Neural cell (in vitro differentiated cells): ENCODE data around the gene SLC6A19. TPM values are rescaled to one million over a fixed set of nuclear protein-coding genes. Genes with fewer than 3 reads are reported as not detected.

Experiments
- H2AFZ ChIP-seq: fragments of 200-600, 300-800 bp; sonication (generic), shearing (Covaris generic); 2 replicates; pipeline ENCODE4 v1.6.0; 2014; ENCODE audit warnings: low read depth, mild to moderate bottlenecking, antibody characterized with exemption, low read length, moderate library complexity
- H3F3A ChIP-seq: fragments of 200-600 bp; shearing (Covaris generic); 2 replicates; pipeline ENCODE4 v1.6.1; 2016; ENCODE audit warnings: mild to moderate bottlenecking, moderate library complexity, mixed read lengths, antibody characterized with exemption, low read length; ENCODE audit not compliant: insufficient read depth, poor library complexity, severe bottlenecking
- H3K27ac ChIP-seq: fragments of 200-600, 300-800 bp; sonication (generic), shearing (Covaris generic); 2 replicates; pipeline ENCODE4 v1.5.1; 2014; ENCODE audit warnings: mild to moderate bottlenecking, low read length, moderate library complexity
- H3K27me3 ChIP-seq: fragments of 300-800, 200-600 bp; sonication (generic), shearing (Covaris generic); 2 replicates; pipeline ENCODE4 v1.6.0; 2014; ENCODE audit warnings: mild to moderate bottlenecking, low read depth, low read length, moderate library complexity; ENCODE audit not compliant: insufficient read depth
- H3K36me3 ChIP-seq: fragments of 300-800, 200-600 bp; sonication (generic), shearing (Covaris generic); 2 replicates; pipeline ENCODE4 v1.5.1; 2014; ENCODE audit warnings: mild to moderate bottlenecking, antibody characterized with exemption, low read length, moderate library complexity; ENCODE audit not compliant: insufficient read depth
- H3K4me2 ChIP-seq: fragments of 300-800, 200-600 bp; sonication (generic), shearing (Covaris generic); 2 replicates; pipeline ENCODE4 v1.6.0; 2014; ENCODE audit warnings: mild to moderate bottlenecking, low read length
- H3K4me3 ChIP-seq: fragments of 300-800, 200-600 bp; sonication (generic), shearing (Covaris generic); 2 replicates; pipeline ENCODE4 v1.5.1; 2014; ENCODE audit warnings: mild to moderate bottlenecking, low read length, moderate library complexity
- H3K79me2 ChIP-seq: fragments of 200-600 bp; shearing (Covaris generic); replicated peaks from 2 replicates; pipeline ENCODE4 v1.6.0; 2014; ENCODE audit warnings: mild to moderate bottlenecking, low read length, moderate library complexity; ENCODE audit not compliant: insufficient read depth
- H3K9ac ChIP-seq: fragments of 300-800, 200-600 bp; sonication (generic), shearing (Covaris generic); 2 replicates; pipeline ENCODE4 v1.6.1; 2016; ENCODE audit warnings: mild to moderate bottlenecking, low read length, mixed read lengths
- H3K9me2 ChIP-seq: fragments of 200-600 bp; shearing (Covaris generic); 2 replicates; pipeline ENCODE4 v1.6.1; 2016; ENCODE audit warnings: mild to moderate bottlenecking, low read length, mixed read lengths; ENCODE audit not compliant: insufficient read depth
- H3K9me3 ChIP-seq: fragments of 200-600, 300-800 bp; sonication (generic), shearing (Covaris generic); 2 replicates; pipeline ENCODE4 v1.6.1; 2016; ENCODE audit warnings: mild to moderate bottlenecking, mixed run types, low read length, moderate library complexity, mixed read lengths
- H4K20me1 ChIP-seq: fragments of 200-600 bp; shearing (Covaris generic); 2 replicates; pipeline ENCODE4 v1.6.1; 2016; ENCODE audit warnings: mild to moderate bottlenecking, mixed run types; ENCODE audit not compliant: insufficient read depth
- EP300 ChIP-seq: fragments of 450-650 bp; conservative IDR thresholded peaks from 2 replicates; pipeline ENCODE4 v1.6.1; 2014; ENCODE audit warnings: antibody characterized with exemption, mild to moderate bottlenecking, moderate library complexity; ENCODE audit not compliant: poor library complexity, severe bottlenecking
- EZH2 ChIP-seq: fragments of 200-600, 300-800 bp; shearing (Covaris generic), sonication (generic); IDR thresholded peaks from 2 replicates; pipeline ENCODE4 v1.6.1; 2014; ENCODE audit warnings: antibody characterized with exemption, low read length, borderline replicate concordance, mild to moderate bottlenecking; ENCODE audit not compliant: insufficient read depth, poor library complexity, severe bottlenecking
- MXI1 ChIP-seq: fragments of 450-650 bp; conservative IDR thresholded peaks from 2 replicates; pipeline ENCODE4 v1.6.1; 2014; ENCODE audit warnings: antibody characterized with exemption, mild to moderate bottlenecking; ENCODE audit not compliant: poor library complexity, severe bottlenecking
- POLR2AphosphoS5 ChIP-seq: IDR thresholded peaks from 2 replicates; pipeline ENCODE4 v1.6.1; 2012
- RAD21 ChIP-seq: fragments of 450-650 bp; conservative IDR thresholded peaks from 2 replicates; pipeline ENCODE4 v1.6.1; 2014; ENCODE audit warnings: antibody characterized with exemption, mild to moderate bottlenecking, moderate library complexity
- SMC3 ChIP-seq: fragments of 450-650 bp; conservative IDR thresholded peaks from 2 replicates; pipeline ENCODE4 v1.6.1; 2014; ENCODE audit warnings: antibody characterized with exemption, mild to moderate bottlenecking, moderate library complexity; ENCODE audit not compliant: poor library complexity
- TAF1 ChIP-seq: IDR thresholded peaks from 2 replicates; pipeline ENCODE4 v1.6.1; 2012; ENCODE audit warnings: low read depth
- polyA plus RNA-seq: library from polyadenylated mRNA; depleted of rRNA; stranded (reverse); fragments of >200 nt; gene quantifications from 2 replicates; pipeline ENCODE4 v1.2.3, GENCODE V29; 2014
- TF ChIP-seq, protein P1 (sequence below): IDR thresholded peaks from 2 replicates; pipeline ENCODE4 v1.6.1; 2012; ENCODE audit warnings: borderline replicate concordance
- TF ChIP-seq, protein P2 (sequence below): fragments of 450-650 bp; IDR thresholded peaks from 2 replicates; pipeline ENCODE4 v1.5.1; 2014; ENCODE audit warnings: antibody characterized with exemption, mild to moderate bottlenecking, moderate library complexity; ENCODE audit not compliant: poor library complexity, severe bottlenecking

Gene SLC6A19
- polyA plus RNA-seq, 1 donor from 2014 or later = not detected

DNA sequence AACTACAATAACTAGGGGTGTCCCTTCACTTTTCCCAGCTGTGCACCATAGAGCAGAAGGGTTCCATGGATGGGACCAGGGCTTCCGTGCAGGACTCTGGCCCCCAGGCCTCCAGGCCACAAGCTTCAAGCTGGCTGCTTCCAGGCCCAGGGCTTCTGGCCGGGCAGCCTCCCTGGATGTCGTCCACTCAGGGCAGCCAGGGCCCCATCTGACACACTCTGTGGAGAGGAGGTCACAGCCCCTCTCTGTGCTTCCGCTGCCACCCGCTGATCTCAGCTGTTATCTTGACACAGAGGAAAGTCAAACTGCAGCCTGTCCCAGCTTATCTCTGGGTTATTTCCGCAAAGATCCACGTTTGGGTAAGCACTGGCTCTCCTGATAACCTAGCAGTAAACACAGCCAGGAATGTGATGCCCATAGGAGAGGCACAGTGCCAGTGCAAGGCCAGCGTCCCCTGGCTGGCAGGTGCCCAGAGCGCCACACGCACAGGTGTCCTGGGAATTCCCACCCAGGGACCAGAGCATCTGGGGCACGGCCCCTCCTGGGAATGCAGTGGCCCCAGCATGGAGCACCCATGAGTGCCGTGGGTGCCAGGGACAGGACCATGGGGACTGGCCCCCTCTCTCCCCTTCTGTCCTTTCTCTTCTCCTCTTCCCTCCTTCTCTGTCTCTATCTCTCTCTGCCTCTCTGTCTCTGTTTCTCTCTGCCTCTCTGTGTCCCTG, 15.6 kb upstream of the SLC6A19 start:
- no peak overlapping the region for H2AFZ ChIP-seq
- TF ChIP-seq TAF1 (no peak), EP300 (no peak), POLR2AphosphoS5 (no peak), MXI1 (no peak), EZH2 (no peak), RAD21 (no peak), SMC3 (no peak)
- TF ChIP-seq, protein P1, sequence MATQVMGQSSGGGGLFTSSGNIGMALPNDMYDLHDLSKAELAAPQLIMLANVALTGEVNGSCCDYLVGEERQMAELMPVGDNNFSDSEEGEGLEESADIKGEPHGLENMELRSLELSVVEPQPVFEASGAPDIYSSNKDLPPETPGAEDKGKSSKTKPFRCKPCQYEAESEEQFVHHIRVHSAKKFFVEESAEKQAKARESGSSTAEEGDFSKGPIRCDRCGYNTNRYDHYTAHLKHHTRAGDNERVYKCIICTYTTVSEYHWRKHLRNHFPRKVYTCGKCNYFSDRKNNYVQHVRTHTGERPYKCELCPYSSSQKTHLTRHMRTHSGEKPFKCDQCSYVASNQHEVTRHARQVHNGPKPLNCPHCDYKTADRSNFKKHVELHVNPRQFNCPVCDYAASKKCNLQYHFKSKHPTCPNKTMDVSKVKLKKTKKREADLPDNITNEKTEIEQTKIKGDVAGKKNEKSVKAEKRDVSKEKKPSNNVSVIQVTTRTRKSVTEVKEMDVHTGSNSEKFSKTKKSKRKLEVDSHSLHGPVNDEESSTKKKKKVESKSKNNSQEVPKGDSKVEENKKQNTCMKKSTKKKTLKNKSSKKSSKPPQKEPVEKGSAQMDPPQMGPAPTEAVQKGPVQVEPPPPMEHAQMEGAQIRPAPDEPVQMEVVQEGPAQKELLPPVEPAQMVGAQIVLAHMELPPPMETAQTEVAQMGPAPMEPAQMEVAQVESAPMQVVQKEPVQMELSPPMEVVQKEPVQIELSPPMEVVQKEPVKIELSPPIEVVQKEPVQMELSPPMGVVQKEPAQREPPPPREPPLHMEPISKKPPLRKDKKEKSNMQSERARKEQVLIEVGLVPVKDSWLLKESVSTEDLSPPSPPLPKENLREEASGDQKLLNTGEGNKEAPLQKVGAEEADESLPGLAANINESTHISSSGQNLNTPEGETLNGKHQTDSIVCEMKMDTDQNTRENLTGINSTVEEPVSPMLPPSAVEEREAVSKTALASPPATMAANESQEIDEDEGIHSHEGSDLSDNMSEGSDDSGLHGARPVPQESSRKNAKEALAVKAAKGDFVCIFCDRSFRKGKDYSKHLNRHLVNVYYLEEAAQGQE = no peak
- TF ChIP-seq, protein P2, sequence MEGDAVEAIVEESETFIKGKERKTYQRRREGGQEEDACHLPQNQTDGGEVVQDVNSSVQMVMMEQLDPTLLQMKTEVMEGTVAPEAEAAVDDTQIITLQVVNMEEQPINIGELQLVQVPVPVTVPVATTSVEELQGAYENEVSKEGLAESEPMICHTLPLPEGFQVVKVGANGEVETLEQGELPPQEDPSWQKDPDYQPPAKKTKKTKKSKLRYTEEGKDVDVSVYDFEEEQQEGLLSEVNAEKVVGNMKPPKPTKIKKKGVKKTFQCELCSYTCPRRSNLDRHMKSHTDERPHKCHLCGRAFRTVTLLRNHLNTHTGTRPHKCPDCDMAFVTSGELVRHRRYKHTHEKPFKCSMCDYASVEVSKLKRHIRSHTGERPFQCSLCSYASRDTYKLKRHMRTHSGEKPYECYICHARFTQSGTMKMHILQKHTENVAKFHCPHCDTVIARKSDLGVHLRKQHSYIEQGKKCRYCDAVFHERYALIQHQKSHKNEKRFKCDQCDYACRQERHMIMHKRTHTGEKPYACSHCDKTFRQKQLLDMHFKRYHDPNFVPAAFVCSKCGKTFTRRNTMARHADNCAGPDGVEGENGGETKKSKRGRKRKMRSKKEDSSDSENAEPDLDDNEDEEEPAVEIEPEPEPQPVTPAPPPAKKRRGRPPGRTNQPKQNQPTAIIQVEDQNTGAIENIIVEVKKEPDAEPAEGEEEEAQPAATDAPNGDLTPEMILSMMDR = no peak
- no peaks in the 10 kb centered on the region for H4K20me1 ChIP-seq
- H3K9ac ChIP-seq = no peak overlapping the region
- H3K4me3 ChIP-seq = no peak overlapping the region
- no peaks in the 10 kb centered on the region for H3K79me2 ChIP-seq
- no peaks in the 10 kb centered on the region for H3K36me3 ChIP-seq
- H3F3A ChIP-seq = no peaks in the 10 kb centered on the region
- no peaks in the 10 kb centered on the region for H3K9me3 ChIP-seq
- H3K27me3 ChIP-seq = no peaks in the 10 kb centered on the region
- no peak overlapping the region for H3K27ac ChIP-seq
- no peaks in the 10 kb centered on the region for H3K9me2 ChIP-seq
- H3K4me2 ChIP-seq = no peak overlapping the region

DNA sequence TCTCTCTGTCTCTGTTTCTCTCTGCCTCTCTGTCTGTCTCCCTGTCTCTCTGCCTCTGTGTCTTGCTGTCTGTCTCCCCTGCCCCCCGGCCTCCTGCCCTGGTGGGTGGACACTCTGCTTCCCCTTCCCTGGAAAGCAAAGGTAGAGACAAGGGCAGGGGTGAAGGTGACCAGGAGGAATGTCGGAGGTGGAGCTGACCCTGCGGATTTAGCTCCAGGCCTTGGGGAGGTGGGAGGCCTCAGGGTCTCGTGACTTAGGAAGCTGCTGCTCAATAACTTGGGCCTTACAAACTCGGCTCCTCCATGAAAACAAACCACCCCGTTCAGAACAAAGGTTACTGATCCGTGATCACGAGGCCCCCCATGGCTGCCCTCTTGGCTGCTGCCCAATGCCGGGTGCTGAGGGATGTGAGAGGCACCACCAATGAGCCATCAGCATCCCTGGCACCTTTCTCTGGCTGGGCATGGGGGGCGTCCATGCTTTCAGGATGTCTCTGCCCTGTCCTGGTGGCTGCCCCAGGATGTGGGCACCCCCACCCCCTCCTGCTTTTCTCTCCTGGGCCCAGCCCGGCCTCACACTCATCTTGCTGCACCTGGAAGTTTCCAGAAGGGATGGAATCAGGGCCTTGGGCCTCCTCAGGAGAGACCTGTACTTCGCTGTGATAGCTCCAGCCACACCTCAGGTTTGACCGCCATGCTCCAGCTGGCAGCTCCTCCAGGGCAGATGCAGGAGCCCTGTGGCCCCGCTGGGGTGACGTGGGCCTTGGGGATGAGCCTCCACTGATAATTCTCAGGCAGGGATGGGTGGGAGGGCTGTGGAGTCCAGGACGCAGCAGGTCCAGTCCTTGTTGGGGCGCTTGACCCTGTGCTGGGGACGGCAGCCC, 14.8 kb upstream of the SLC6A19 start:
- Histone ChIP-seq H3K27ac (no peak overlapping the region), H4K20me1 (no peaks in the 10 kb centered on the region), H3K9me2 (no peaks in the 10 kb centered on the region), H3K4me3 (no peak overlapping the region), H3K27me3 (no peaks in the 10 kb centered on the region), H2AFZ (no peak overlapping the region), H3K79me2 (no peaks in the 10 kb centered on the region), H3K9ac (no peak overlapping the region), H3K36me3 (no peaks in the 10 kb centered on the region), H3K4me2 (no peak overlapping the region), H3K9me3 (no peaks in the 10 kb centered on the region), H3F3A (no peaks in the 10 kb centered on the region)
- TF ChIP-seq SMC3 = no peak
- TF ChIP-seq, protein P1 = no peak
- TF ChIP-seq TAF1 = no peak
- TF ChIP-seq RAD21 = no peak
- no peak for TF ChIP-seq EZH2
